Neural crest cell (in vitro differentiated cells): ENCODE data around the gene UMODL1. TPM values are rescaled to one million over a fixed set of nuclear protein-coding genes. Genes with fewer than 3 reads are reported as not detected.

Source experiments
- DNase-seq: peaks from one replicate; pipeline ENCODE4 v3.0.0; 2021; ENCODE audit warnings: low read depth, mixed read lengths, low spot score
- H3K27ac Mint-ChIP-seq: one replicate; pipeline ENCODE4 v1.8.0; 2021; ENCODE audit warnings: mild to moderate bottlenecking, mixed read lengths; ENCODE audit not compliant: unreplicated experiment
- H3K27me3 Mint-ChIP-seq: 2 replicates; pipeline ENCODE4 v1.8.0; 2021; ENCODE audit warnings: low read depth, mild to moderate bottlenecking, mixed read lengths
- H3K36me3 Mint-ChIP-seq: 2 replicates; pipeline ENCODE4 v1.8.0; 2021; ENCODE audit warnings: low read depth, mild to moderate bottlenecking, mixed read lengths
- H3K4me1 Mint-ChIP-seq: 2 replicates; pipeline ENCODE4 v1.8.0; 2021; ENCODE audit warnings: mixed read lengths
- H3K4me3 Mint-ChIP-seq: one replicate; pipeline ENCODE4 v1.8.0; 2021; ENCODE audit warnings: mild to moderate bottlenecking, mixed read lengths
- H3K9me3 Mint-ChIP-seq: 2 replicates; pipeline ENCODE4 v1.8.0; 2021; ENCODE audit warnings: mixed read lengths
- total RNA-seq: library from RNA; stranded (reverse); gene quantifications from 2 replicates; pipeline ENCODE4 v1.2.1, GENCODE V29; 2021
- TF ChIP-seq, protein P1 (sequence below): fragments of 200-600 bp; sonication (generic); conservative IDR thresholded peaks from 2 replicates; pipeline ENCODE4 v1.5.0; 2021; ENCODE audit warnings: antibody characterized with exemption, mild to moderate bottlenecking

The UMODL1 gene
- total RNA-seq, 1 donor from 2014 or later, result not detected

DNA sequence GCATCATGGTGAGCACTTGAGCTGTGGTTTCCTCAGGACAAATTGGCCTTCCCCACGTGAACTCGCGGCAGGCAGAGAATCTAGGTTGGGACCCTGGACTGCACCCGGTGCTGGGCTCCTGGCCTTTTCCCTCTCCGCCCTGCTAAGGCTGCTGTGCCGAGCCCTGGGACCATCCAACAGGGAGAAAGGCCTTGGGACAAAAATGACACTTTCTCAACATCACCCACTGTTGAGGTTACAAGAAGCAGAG, 9.2 kb upstream of the UMODL1 start:
- peaks cover 26% of the 10 kb centered on the region for H3K4me1 Mint-ChIP-seq
- peaks cover 2% of the 10 kb centered on the region for H3K27me3 Mint-ChIP-seq
- TF ChIP-seq, protein P1, sequence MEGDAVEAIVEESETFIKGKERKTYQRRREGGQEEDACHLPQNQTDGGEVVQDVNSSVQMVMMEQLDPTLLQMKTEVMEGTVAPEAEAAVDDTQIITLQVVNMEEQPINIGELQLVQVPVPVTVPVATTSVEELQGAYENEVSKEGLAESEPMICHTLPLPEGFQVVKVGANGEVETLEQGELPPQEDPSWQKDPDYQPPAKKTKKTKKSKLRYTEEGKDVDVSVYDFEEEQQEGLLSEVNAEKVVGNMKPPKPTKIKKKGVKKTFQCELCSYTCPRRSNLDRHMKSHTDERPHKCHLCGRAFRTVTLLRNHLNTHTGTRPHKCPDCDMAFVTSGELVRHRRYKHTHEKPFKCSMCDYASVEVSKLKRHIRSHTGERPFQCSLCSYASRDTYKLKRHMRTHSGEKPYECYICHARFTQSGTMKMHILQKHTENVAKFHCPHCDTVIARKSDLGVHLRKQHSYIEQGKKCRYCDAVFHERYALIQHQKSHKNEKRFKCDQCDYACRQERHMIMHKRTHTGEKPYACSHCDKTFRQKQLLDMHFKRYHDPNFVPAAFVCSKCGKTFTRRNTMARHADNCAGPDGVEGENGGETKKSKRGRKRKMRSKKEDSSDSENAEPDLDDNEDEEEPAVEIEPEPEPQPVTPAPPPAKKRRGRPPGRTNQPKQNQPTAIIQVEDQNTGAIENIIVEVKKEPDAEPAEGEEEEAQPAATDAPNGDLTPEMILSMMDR, result no peak
- H3K4me3 Mint-ChIP-seq, result no peak overlapping the region
- H3K36me3 Mint-ChIP-seq, result no peaks in the 10 kb centered on the region
- H3K27ac Mint-ChIP-seq, result no peak overlapping the region
- H3K9me3 Mint-ChIP-seq, result no peaks in the 10 kb centered on the region
- no peak for DNase-seq

DNA sequence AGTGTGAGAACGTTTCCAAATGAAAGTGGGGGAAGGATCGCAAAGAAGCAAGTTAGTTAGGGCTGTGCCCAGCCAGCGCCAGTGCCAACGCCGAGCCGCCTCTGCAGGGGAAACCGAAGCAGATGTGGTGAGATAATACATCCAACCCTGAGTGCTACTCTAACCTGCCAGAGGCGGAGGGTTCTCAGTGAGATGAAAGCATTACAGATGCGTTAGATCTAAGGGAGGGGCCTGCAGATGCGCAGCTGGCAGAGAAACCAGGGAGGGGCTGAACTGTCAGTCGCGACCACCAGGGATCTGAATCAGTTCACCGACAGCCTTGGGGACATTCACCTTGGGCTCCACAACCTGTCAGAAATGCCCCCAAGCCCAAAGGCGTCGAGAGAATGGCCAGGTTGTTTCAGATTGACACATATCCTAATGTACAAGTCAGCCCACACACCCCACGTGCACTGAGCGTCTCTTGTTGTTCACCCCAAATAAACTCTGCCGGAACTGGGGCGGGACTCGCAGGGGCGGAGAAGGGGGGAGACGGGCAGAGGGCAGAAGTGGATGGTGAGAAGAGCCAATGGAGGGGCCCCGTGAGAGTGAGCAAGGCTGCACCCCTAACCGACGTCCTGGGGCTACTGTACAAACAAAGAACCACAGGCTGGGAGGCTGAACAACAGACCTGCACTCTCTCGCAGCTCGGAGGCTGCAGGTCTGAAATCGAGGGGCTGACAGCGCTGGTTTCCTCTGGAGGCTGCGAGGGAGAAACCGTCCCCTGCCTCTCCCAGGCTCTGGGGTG, 8.7 kb upstream of the UMODL1 start:
- no peaks in the 10 kb centered on the region for H3K36me3 Mint-ChIP-seq
- H3K27me3 Mint-ChIP-seq, result no peaks in the 10 kb centered on the region
- H3K4me1 Mint-ChIP-seq, result peaks cover 26% of the 10 kb centered on the region
- no peak overlapping the region for H3K4me3 Mint-ChIP-seq
- no peak for DNase-seq
- TF ChIP-seq, protein P1, result no peak
- no peak overlapping the region for H3K27ac Mint-ChIP-seq
- no peaks in the 10 kb centered on the region for H3K9me3 Mint-ChIP-seq

GRCh38 chr21:42063191-42063570, 7.9 kb upstream of the UMODL1 start:
- no peak overlapping the region for H3K27ac Mint-ChIP-seq
- H3K9me3 Mint-ChIP-seq, result no peaks in the 10 kb centered on the region
- TF ChIP-seq, protein P1, result no peak
- H3K27me3 Mint-ChIP-seq, result no peaks in the 10 kb centered on the region
- H3K4me3 Mint-ChIP-seq, result no peak overlapping the region
- no peak for DNase-seq
- peaks cover 26% of the 10 kb centered on the region for H3K4me1 Mint-ChIP-seq
- no peaks in the 10 kb centered on the region for H3K36me3 Mint-ChIP-seq

DNA sequence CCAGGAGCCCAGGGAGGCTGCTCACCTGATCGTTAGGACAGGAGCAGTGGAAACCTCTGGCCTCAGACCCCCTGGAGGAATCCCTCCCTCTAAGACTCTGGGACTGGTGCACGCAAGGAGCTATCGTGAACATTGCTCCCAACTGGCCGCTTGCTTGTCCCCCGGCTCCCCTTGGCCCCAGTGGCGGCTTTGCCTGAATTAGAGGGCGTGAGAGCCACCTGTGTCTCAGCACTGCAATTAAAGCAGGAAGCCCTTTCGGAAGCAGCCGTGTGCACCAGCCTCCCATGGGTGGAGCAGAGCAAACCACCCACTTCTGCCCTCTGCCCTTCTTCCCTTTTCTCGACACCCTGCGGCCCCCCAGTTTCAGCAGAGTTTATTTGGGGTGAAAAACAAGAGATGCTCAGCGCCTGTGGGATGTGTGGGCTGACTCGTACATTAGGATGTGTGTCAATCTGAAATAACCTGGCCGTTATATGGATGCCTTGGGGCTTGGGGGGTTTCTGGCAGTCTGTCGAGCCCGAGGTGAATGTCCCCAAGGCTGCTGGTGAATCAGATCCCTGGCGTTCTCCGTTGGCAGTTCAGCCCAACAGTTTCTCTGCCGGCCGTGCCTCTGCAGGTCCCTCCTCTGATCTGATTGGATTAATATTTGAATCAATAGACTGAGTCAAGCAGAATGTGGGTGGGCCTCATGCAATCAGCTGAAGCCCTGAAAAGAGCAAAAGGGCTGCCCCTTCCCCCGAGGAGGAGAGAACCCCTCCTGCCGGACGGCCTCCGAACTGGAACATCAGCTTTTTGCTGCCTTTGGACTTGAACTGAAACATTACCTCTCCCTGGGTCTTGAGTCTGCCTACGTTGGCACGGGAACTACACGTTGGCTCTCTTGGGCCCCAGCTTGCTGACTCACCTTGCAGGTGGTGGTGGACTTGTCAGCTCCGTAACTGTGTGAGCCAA, 7.3 kb upstream of the UMODL1 start:
- H3K4me1 Mint-ChIP-seq, result peaks cover 30% of the 10 kb centered on the region
- H3K27me3 Mint-ChIP-seq, result no peaks in the 10 kb centered on the region
- H3K36me3 Mint-ChIP-seq, result no peaks in the 10 kb centered on the region
- no peak overlapping the region for H3K27ac Mint-ChIP-seq
- H3K4me3 Mint-ChIP-seq, result no peak overlapping the region
- TF ChIP-seq, protein P1, result no peak
- no peak for DNase-seq
- H3K9me3 Mint-ChIP-seq, result no peaks in the 10 kb centered on the region

DNA sequence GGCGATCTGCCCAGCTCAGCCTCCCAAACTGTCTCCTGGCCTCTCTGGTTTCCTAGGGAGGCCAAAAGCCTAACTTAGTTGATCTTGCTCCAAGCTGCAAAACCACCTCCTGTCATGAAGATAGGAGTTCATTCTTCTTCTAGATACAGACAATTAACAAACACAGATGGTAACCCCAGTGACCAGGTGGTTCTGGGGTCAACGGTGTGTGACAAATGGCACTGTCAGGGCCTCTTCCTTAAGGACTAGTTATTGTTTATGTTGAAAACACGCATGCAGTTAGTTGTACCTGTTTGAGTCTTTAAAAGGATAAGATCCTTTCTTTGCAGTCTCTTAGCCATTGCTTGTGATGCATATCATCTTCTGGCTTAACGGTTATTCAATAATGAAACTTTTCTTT, 4.6 kb upstream of the UMODL1 start:
- DNase-seq, result no peak
- H3K36me3 Mint-ChIP-seq, result no peaks in the 10 kb centered on the region
- TF ChIP-seq, protein P1, result no peak
- no peak overlapping the region for H3K4me3 Mint-ChIP-seq
- no peak overlapping the region for H3K27ac Mint-ChIP-seq
- H3K9me3 Mint-ChIP-seq, result no peaks in the 10 kb centered on the region
- no peaks in the 10 kb centered on the region for H3K27me3 Mint-ChIP-seq
- H3K4me1 Mint-ChIP-seq, result peaks cover 25% of the 10 kb centered on the region
